ENCODE measurements around the gene POMC.
A peak's percentile ranks its signal among the peaks of the same experiment; 100 is the strongest.

POMC gene

DNA sequence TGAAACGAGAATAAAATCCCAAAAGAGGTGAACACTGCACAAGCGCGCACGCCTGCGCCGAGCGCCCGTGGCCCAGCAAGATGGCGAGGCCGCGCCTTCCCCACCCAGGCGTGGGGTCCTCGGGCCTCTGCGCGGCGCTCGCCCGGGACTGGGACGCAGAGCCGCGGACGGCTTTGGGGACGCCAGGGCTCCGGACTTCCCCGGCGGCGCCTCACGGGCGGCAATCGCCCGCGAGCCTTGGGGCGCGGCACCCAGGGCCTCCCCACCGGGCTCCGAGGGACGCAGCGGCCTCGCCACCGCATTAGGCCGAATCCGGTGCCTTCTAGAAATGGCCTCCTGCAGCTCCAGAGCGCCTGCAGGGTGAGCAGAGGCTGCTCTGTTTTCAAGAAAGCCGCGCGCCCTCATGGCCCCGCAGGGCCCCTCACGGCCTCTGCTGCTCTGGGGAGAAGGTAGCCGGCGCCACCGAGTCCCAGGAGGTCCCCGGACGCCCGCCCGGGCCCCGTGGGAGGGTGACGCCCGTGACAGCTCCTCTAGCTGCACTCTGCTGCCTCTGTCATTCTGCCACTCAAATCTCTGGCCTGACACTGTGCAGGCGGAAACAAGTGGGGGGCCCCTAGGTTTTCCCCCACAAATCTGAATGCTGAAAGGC, 35.9 kb upstream of the POMC start:
- no peak overlapping the region for H3K4me3 ChIP-seq (ENCODE audit: low read length)
- DNase-seq (ENCODE audit: low read depth): no peak
- TF ChIP-seq, protein P1, sequence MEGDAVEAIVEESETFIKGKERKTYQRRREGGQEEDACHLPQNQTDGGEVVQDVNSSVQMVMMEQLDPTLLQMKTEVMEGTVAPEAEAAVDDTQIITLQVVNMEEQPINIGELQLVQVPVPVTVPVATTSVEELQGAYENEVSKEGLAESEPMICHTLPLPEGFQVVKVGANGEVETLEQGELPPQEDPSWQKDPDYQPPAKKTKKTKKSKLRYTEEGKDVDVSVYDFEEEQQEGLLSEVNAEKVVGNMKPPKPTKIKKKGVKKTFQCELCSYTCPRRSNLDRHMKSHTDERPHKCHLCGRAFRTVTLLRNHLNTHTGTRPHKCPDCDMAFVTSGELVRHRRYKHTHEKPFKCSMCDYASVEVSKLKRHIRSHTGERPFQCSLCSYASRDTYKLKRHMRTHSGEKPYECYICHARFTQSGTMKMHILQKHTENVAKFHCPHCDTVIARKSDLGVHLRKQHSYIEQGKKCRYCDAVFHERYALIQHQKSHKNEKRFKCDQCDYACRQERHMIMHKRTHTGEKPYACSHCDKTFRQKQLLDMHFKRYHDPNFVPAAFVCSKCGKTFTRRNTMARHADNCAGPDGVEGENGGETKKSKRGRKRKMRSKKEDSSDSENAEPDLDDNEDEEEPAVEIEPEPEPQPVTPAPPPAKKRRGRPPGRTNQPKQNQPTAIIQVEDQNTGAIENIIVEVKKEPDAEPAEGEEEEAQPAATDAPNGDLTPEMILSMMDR (IDR thresholded peaks at IDR 0.05; ENCODE audit: insufficient read depth, low read depth, low read length, missing control alignments): no peak

- no peak overlapping the region for H3K4me3 ChIP-seq (ENCODE audit: low read length)
- DNase-seq (ENCODE audit: low read depth): no peak
- TF ChIP-seq, protein P1 (IDR thresholded peaks at IDR 0.05; ENCODE audit: insufficient read depth, low read depth, low read length, missing control alignments): no peak
These were observed 33.9 kb upstream of the POMC start for GRCh38 chr2:25202275-25202674.

DNA sequence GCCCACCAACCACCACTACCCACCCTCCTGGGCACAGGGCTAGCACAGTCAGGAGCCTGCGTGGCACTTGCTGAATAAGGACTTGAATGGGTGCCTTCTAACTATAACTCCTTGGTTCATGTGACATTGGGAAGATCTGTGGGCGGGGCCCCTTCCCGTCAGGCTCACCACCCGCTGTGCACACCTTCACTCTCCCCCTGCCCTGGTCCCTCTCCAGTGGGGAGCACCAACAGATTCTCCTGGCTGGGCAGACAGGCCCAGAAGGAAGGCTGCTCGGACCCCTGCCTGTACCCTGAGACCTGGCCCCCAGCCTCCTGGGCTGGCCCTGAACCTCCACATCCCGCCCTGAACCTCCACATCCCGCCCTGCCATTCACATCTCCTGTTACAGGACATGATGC, 33.4 kb upstream of the POMC start:
- no peak for DNase-seq (ENCODE audit: low read depth)
- no peak overlapping the region for H3K4me3 ChIP-seq (ENCODE audit: low read length)
- TF ChIP-seq, protein P1 (IDR thresholded peaks at IDR 0.05; ENCODE audit: insufficient read depth, low read depth, low read length, missing control alignments): no peak

- H3K4me3 ChIP-seq (ENCODE audit: low read length): no peak overlapping the region
- TF ChIP-seq, protein P1 (IDR thresholded peaks at IDR 0.05; ENCODE audit: insufficient read depth, low read depth, low read length, missing control alignments): peak; percentile 30
- DNase-seq (ENCODE audit: low read depth): no peak
These were observed 32.9 kb upstream of the POMC start for GRCh38 chr2:25201265-25201664.

DNA sequence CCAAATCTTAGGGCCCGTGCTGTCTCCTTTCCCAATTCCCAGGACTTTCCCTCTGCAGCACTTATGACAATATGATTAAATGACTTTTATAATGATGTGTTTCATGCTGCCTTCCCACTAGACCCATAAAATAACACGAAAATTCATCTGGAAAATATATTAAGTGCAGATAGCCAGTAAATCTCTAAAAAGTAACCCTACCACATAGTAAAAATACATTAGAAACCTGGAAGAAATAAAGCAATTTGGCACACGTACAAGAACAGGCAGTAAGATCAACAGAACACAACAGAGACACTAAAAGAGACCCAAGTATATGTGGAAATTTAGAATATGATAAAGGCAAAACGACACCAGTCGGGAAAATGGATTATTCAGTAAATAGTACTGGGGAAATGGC, 30.2 kb upstream of the POMC start:
- no peak overlapping the region for H3K4me3 ChIP-seq (ENCODE audit: low read length)
- TF ChIP-seq, protein P1 (IDR thresholded peaks at IDR 0.05; ENCODE audit: insufficient read depth, low read depth, low read length, missing control alignments): no peak
- no peak for DNase-seq (ENCODE audit: low read depth)

DNA sequence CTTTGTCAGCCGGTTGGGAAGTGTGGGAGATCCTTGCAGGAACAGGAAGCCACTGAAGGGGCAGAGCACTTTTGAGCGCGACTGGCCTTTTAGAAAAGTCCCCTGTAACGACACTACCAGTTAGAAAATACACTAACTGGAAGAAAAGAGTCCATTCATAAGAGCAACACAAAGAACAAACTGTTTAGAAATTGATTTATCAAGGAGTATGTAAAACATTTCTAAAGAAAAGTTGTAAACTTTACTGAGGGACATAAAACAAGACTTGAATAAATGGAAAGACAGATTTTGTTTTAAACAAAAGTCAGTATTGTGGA, 29.8 kb upstream of the POMC start:
- TF ChIP-seq, protein P1 (IDR thresholded peaks at IDR 0.05; ENCODE audit: insufficient read depth, low read depth, low read length, missing control alignments): no peak
- no peak for DNase-seq (ENCODE audit: low read depth)
- H3K4me3 ChIP-seq (ENCODE audit: low read length): no peak overlapping the region

Data from epithelial cell of esophagus (primary cell).